A673 (cell line): Measurements from ENCODE around the gene NDUFS1. TPM values are rescaled to one million over a fixed set of nuclear protein-coding genes. Genes with fewer than 3 reads are reported as not detected.

Experiments used
- BruUV-seq: library from RNA; stranded (reverse); fragments of 400-500 nt; replicated peaks from 2 replicates; lab custom pipeline; 2021; lab: Mats Ljungman, UMichigan
- CTCF ChIA-PET: fragments of 300-600 bp; sonication (Branson Sonifier 250); formaldehyde crosslinking; loops from one replicate; lab custom pipeline; 2022; ENCODE audit warnings: antibody characterized with exemption; lab: Charles Lee
- POLR2A ChIA-PET: fragments of 300-600 bp; sonication (Branson Sonifier 250); formaldehyde crosslinking; loops from one replicate; lab custom pipeline; 2022; ENCODE audit warnings: antibody characterized with exemption; ENCODE audit not compliant: low non-redundant PET; lab: Charles Lee
- DNase-seq: peaks from one replicate; pipeline ENCODE4 v3.0.0-alpha.2; 2015; ENCODE audit warnings: low spot score
- H3K27ac ChIP-seq: fragments of 200-600 bp; sonication (generic); 2 replicates; pipeline ENCODE4 v1.5.1; 2016; ENCODE audit warnings: mixed run types, low read depth, mild to moderate bottlenecking, mixed read lengths, antibody characterized with exemption, low read length; ENCODE audit not compliant: poor library complexity, severe bottlenecking
- H3K27me3 ChIP-seq: fragments of 200-600 bp; sonication (generic); replicated peaks from 2 replicates; pipeline ENCODE4 v1.6.1; 2017; ENCODE audit warnings: mixed run types, low read depth, mild to moderate bottlenecking, mixed read lengths, antibody characterized with exemption, low read length; ENCODE audit not compliant: insufficient read depth, poor library complexity
- H3K36me3 ChIP-seq: fragments of 200-600 bp; sonication (generic); 2 replicates; pipeline ENCODE4 v1.6.1; 2016; ENCODE audit warnings: mixed run types, mild to moderate bottlenecking, mixed read lengths, antibody characterized with exemption, low read length; ENCODE audit not compliant: insufficient read depth, poor library complexity, severe bottlenecking
- H3K4me1 ChIP-seq: fragments of 200-600 bp; sonication (generic); 2 replicates; pipeline ENCODE4 v1.6.1; 2017; ENCODE audit warnings: mixed run types, mild to moderate bottlenecking, mixed read lengths, antibody characterized with exemption, low read length; ENCODE audit not compliant: insufficient read depth, poor library complexity, severe bottlenecking
- H3K4me3 ChIP-seq: fragments of 200-600 bp; sonication (generic); 2 replicates; pipeline ENCODE4 v1.5.1; 2016; ENCODE audit warnings: low read depth, mixed run types, mild to moderate bottlenecking, mixed read lengths, low read length; ENCODE audit not compliant: poor library complexity, severe bottlenecking
- H3K9me3 ChIP-seq: fragments of 200-600 bp; sonication (generic); 2 replicates; pipeline ENCODE4 v1.6.1; 2016; ENCODE audit warnings: mixed run types, low read depth, mild to moderate bottlenecking, mixed read lengths, antibody characterized with exemption, low read length; ENCODE audit not compliant: poor library complexity, severe bottlenecking
- EZH2 ChIP-seq: fragments of 200-600 bp; sonication (generic); IDR thresholded peaks from 2 replicates; pipeline ENCODE4 v1.6.1; 2017; ENCODE audit warnings: borderline replicate concordance, low read depth, mild to moderate bottlenecking, mixed read lengths, antibody characterized with exemption, low read length; ENCODE audit not compliant: poor library complexity, severe bottlenecking
- intact Hi-C: fragments of 100-400 bp; cut with micrococcal nuclease; formaldehyde crosslinking; loops from one replicate; pipeline ENCODE4 v1.10.0; 2022; ENCODE audit not compliant: unreplicated experiment
- total RNA-seq: library from RNA; stranded (reverse); gene quantifications from 2 replicates; pipeline ENCODE4 v1.2.3, GENCODE V29; 2021
- TF ChIP-seq, protein P1 (sequence below): fragments of 300-800, 200-600 bp; sonication (generic); conservative IDR thresholded peaks from 2 replicates; pipeline ENCODE4 v1.5.1; 2017; ENCODE audit warnings: low read depth, mild to moderate bottlenecking, antibody characterized with exemption, low read length, moderate library complexity, mixed read lengths

NDUFS1 gene
- total RNA-seq, 1 experiment from 2014 or later = 134 TPM

DNA sequence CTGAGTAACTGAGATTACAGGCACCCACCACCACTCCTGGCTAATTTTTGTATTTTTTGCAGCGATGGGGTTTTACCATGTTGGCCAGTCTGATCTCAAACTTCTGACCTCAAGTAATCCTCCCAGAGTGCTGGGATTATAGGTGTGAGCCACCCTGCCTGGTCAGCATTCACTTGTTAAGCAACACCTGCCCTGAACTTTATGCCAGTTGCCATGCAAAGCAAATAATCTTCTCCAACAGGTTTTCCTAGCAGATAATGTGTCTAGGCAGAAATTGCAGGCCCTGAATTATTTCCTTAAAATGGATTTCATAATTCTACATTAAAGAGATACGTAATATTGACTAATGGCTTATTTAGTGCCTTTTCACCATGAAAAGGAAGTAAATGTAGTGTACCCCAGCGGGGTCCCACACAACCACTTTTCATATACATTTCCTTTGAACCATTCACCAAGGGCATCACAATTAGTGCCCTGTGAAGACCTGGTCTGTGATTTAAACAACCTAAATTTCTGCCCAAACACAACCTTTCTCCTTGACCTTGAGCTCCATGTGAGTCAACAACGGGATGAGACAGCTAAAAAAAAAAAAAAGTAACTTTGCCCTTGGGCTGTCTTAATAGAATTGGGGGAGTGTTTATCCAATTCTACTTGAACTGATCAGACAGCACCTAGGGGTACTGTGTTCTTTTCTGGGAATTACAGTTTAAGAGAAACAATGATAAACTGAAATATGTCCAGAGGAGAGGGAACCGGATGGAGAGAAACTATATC lies 42.0 kb upstream of the NDUFS1 start:
- no peaks in the 10 kb centered on the region for H3K4me1 ChIP-seq
- H3K36me3 ChIP-seq = no peaks in the 10 kb centered on the region
- no peak for DNase-seq
- intact Hi-C loops = no loop called here
- ChIA-PET POLR2A (no interaction called here), CTCF (no interaction called here)
- H3K27ac ChIP-seq = no peak overlapping the region
- H3K27me3 ChIP-seq = no peaks in the 10 kb centered on the region
- H3K4me3 ChIP-seq = no peak overlapping the region
- no peaks in the 10 kb centered on the region for H3K9me3 ChIP-seq
- no TSS peak for BruUV-seq
- TF ChIP-seq, protein P1, sequence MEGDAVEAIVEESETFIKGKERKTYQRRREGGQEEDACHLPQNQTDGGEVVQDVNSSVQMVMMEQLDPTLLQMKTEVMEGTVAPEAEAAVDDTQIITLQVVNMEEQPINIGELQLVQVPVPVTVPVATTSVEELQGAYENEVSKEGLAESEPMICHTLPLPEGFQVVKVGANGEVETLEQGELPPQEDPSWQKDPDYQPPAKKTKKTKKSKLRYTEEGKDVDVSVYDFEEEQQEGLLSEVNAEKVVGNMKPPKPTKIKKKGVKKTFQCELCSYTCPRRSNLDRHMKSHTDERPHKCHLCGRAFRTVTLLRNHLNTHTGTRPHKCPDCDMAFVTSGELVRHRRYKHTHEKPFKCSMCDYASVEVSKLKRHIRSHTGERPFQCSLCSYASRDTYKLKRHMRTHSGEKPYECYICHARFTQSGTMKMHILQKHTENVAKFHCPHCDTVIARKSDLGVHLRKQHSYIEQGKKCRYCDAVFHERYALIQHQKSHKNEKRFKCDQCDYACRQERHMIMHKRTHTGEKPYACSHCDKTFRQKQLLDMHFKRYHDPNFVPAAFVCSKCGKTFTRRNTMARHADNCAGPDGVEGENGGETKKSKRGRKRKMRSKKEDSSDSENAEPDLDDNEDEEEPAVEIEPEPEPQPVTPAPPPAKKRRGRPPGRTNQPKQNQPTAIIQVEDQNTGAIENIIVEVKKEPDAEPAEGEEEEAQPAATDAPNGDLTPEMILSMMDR = no peak
- no peak for TF ChIP-seq EZH2

DNA sequence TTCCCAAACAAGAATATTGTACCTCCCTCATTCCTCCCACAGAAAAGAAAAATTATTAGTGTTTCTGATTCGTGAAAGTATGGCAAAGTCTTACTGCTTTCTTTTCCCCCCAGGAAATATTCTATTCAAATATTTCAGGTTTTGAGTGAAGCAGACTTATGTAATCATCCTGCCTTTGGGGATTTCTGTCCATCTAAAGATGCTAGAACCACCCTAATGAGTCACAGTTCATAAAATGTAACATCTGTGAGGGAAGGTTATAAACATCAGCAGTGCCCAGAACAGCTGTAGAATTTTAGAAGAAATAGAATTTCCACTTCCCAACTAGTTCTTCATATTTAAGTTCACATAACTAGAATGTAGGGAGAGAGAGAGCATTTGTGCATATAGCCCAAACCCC lies 39.4 kb upstream of the NDUFS1 start:
- intact Hi-C loops = no loop called here
- ChIA-PET CTCF (no interaction called here), POLR2A (interaction anchor here (0.7 kb wide), 1 partner anchor 419 kb away, joined by 5 read pairs; no protein-coding TSS in a partner anchor)
- TF ChIP-seq, protein P1 = no peak
- TF ChIP-seq EZH2 = no peak
- H3K27me3 ChIP-seq = no peaks in the 10 kb centered on the region
- no peaks in the 10 kb centered on the region for H3K36me3 ChIP-seq
- no peak overlapping the region for H3K4me3 ChIP-seq
- no peak for DNase-seq
- no peaks in the 10 kb centered on the region for H3K4me1 ChIP-seq
- no TSS peak for BruUV-seq
- H3K9me3 ChIP-seq = no peaks in the 10 kb centered on the region
- H3K27ac ChIP-seq = no peak overlapping the region

DNA sequence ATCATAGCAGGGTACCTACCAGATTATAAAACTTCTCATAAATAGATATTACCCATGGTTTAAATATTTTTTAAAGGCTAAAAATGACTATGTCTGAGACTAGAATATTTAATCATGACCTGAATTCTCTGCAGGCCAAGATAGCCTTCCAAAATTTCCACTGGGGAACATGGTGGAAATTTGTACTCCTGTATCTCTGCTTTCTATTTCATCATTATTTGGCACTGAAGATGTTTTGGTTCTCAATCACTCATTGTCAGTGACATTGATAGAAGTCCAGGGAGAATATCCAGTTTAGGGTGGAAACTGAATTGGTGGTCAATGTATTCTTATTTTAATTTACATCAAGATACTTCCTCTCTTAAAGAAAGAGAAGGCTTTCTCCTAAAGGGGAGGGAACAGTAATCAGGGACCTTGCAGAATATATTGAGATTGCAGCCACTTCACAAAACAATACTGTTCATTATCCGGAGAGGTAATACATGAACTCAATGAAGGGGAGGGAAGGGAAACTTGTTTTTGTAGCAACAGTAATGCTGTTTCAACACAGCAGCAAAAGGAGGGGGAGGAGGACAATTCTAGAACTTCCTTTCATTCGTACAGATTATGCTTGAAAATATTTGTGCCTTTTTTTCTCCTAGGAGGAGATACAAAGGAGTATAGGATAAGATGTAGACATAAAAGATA lies 34.6 kb upstream of the NDUFS1 start:
- no peaks in the 10 kb centered on the region for H3K9me3 ChIP-seq
- H3K36me3 ChIP-seq = no peaks in the 10 kb centered on the region
- DNase-seq = no peak
- no peaks in the 10 kb centered on the region for H3K27me3 ChIP-seq
- TF ChIP-seq, protein P1 = no peak
- no peak for TF ChIP-seq EZH2
- H3K4me3 ChIP-seq = no peak overlapping the region
- ChIA-PET POLR2A (no interaction called here), CTCF (no interaction called here)
- no TSS peak for BruUV-seq
- intact Hi-C loops = no loop called here
- no peaks in the 10 kb centered on the region for H3K4me1 ChIP-seq
- H3K27ac ChIP-seq = no peak overlapping the region
